HG02970 (cell line): Measurements from ENCODE around the gene STK24.
A peak's percentile ranks its signal among the peaks of the same experiment; 100 is the strongest.
"Not testable (repeated sequence)": the region's sequence is repeated elsewhere in the genome, so short reads cannot be mapped to it uniquely, and the experiment has no call there.

Experiments
- ATAC-seq: cut with Tn5 transposase; IDR thresholded peaks from one replicate; pipeline ENCODE4 v1.9.1; 2021; ENCODE audit warnings: mild to moderate bottlenecking, moderate library complexity, moderate number of reproducible peaks; ENCODE audit not compliant: unreplicated experiment, low FRiP score

Gene STK24

GRCh38 chr13:98584668-98585397 lies 7.9 kb upstream of the STK24 start:
- no peak for ATAC-seq

- ATAC-seq: no peak
Observed at GRCh38 chr13:98582947-98583346, 6.0 kb upstream of the STK24 start.

- ATAC-seq: no peak
Observed at GRCh38 chr13:98581971-98582702, 5.2 kb upstream of the STK24 start.

- ATAC-seq: no peak
Observed at GRCh38 chr13:98581381-98581780, 4.5 kb upstream of the STK24 start.

GRCh38 chr13:98580420-98580819 lies 3.5 kb upstream of the STK24 start:
- no peak for ATAC-seq

- no peak for ATAC-seq
Observed at GRCh38 chr13:98577836-98578285, 954 bp upstream of the STK24 start.

- peak; percentile 28 for ATAC-seq
Observed at GRCh38 chr13:98576200-98576945, 534 bp downstream of the STK24 start.

- no peak for ATAC-seq
Observed at GRCh38 chr13:98575904-98576199, 1.1 kb downstream of the STK24 start.

GRCh38 chr13:98575009-98575903 lies 1.7 kb downstream of the STK24 start:
- no peak for ATAC-seq

- no peak for ATAC-seq
Observed at GRCh38 chr13:98571955-98572662, 4.8 kb downstream of the STK24 start.

GRCh38 chr13:98570929-98571372 lies 6.0 kb downstream of the STK24 start:
- peak; percentile 70 for ATAC-seq

- not testable (repeated sequence) for ATAC-seq
Observed at GRCh38 chr13:98569494-98570367, 7.2 kb downstream of the STK24 start.

GRCh38 chr13:98568918-98569317 lies 8.0 kb downstream of the STK24 start:
- ATAC-seq: no peak

- no peak for ATAC-seq
Observed at GRCh38 chr13:98567140-98567539, 9.8 kb downstream of the STK24 start.

GRCh38 chr13:98565726-98566565 lies 11.0 kb downstream of the STK24 start:
- no peak for ATAC-seq

GRCh38 chr13:98564204-98564603 lies 12.7 kb downstream of the STK24 start:
- no peak for ATAC-seq

GRCh38 chr13:98563071-98563470 lies 13.8 kb downstream of the STK24 start:
- no peak for ATAC-seq

- no peak for ATAC-seq
Observed at GRCh38 chr13:98559169-98559568, 17.7 kb downstream of the STK24 start.
